HFF-Myc (cell line): Measurements from ENCODE around the gene NHEJ1.

ENCODE experiments used
- DNase-seq: peaks from one replicate; pipeline ENCODE4 v3.0.0-alpha.2; 2011; ENCODE audit warnings: low read depth; ENCODE audit errors: extremely low read depth
- H3K4me3 ChIP-seq: replicated peaks from 2 replicates; pipeline ENCODE4 v1.5.1; 2011; ENCODE audit warnings: low read depth, mild to moderate bottlenecking, control low read depth, low read length
- CTCF ChIP-seq: IDR thresholded peaks from 2 replicates; pipeline ENCODE4 v1.5.1; 2012; ENCODE audit warnings: mild to moderate bottlenecking, low read depth, low read length, control low read depth; ENCODE audit errors: missing control alignments

Gene NHEJ1

GRCh38 chr2:219072741-219073250 lies 87.8 kb downstream of the NHEJ1 start:
- no peak for TF ChIP-seq CTCF
- no peak for DNase-seq
- H3K4me3 ChIP-seq = no peak overlapping the region

GRCh38 chr2:219071131-219071816 lies 89.3 kb downstream of the NHEJ1 start:
- no peak for TF ChIP-seq CTCF
- no peak for DNase-seq
- H3K4me3 ChIP-seq = no peak overlapping the region

- DNase-seq = no peak
- H3K4me3 ChIP-seq = no peak overlapping the region
- TF ChIP-seq CTCF = no peak
These were observed 95.1 kb downstream of the NHEJ1 start for GRCh38 chr2:219065484-219065883.

- TF ChIP-seq CTCF = no peak
- no peak overlapping the region for H3K4me3 ChIP-seq
- no peak for DNase-seq
These were observed 98.5 kb downstream of the NHEJ1 start for GRCh38 chr2:219062081-219062480.

- no peak for DNase-seq
These were observed 99.5 kb downstream of the NHEJ1 start, which contains the start of gene IHH for GRCh38 chr2:219060821-219061791. Gene IHH (minus strand): TSS chr2:219060921. CDS start chr2:219060467, 454 bp downstream.

More at GRCh38 chr2:219060821-219061791, 99.5 kb downstream of the NHEJ1 start, which contains the start of gene IHH:
- no peak for TF ChIP-seq CTCF
- H3K4me3 ChIP-seq = no peak within 1 kb of the TSS
